HG03442 (cell line): ENCODE results near the gene PDCL2.

ENCODE experiments used
- ATAC-seq: cut with Tn5 transposase; IDR thresholded peaks from one replicate; pipeline ENCODE4 v1.9.1; 2021; ENCODE audit warnings: mild to moderate bottlenecking, moderate library complexity; ENCODE audit not compliant: unreplicated experiment

PDCL2 gene

GRCh38 chr4:55540271-55540670 lies 51.8 kb downstream of the PDCL2 start:
- no peak for ATAC-seq

- no peak for ATAC-seq
Observed at GRCh38 chr4:55539658-55540057, 52.4 kb downstream of the PDCL2 start.

DNA sequence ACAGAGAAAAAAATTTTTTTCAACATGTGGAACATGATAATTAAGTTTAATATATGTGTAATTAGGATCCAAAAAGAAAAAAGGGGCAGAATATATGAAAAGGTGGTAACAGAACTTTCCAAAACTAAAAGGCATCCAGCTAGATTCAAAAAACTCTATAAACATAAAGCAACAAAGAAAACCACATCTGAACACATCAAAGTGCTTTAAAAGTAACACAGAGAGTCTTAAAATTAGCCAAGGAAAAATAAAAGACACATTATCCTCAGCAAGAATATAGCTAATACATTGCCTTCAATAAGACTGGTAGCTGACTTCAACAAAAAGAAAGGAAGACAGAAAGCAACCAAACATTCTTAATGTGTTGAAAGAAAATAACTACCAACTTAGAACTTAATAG lies 53.5 kb downstream of the PDCL2 start:
- ATAC-seq, result no peak

GRCh38 chr4:55534306-55534705 lies 57.7 kb downstream of the PDCL2 start:
- ATAC-seq, result no peak

DNA sequence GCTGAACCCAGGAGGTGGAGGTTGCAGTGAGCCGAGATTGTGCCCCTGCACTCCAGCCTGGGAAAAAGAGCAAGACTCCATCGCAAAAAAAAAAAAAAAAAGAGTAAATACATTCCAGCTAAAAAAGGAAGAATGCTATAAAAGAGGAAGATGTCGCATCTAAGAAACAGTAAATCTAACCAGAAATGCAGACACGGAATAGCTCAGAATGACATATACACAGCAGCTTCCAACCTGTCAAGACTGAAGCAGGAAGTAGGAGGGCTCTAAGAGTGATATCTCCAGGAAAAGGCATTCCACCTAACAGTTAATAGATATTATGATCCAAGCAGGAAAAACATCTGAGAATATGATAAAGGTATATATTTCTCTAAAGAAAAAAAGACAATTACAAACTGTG lies 61.4 kb downstream of the PDCL2 start:
- no peak for ATAC-seq

- ATAC-seq, result no peak
Observed at GRCh38 chr4:55530167-55530566, 61.9 kb downstream of the PDCL2 start.

DNA sequence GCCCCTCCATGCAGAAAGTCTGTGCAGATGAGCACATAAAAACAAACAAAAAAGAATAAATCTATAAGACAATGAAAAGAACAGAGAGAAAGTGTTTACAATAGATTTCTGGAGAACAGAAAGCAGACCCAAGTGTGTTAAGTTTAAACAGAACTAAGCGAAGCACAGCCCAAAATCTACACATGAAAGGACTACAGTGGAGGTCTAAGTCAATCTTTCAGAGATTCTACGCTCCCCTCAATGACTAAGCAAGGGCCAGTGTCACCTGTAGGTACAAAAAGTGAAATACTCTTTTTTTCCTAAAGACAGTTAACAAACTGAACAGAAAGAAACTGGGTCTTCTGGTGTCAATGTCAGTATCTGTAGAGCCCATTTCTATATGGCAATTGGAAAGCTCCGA lies 63.6 kb downstream of the PDCL2 start:
- no peak for ATAC-seq

DNA sequence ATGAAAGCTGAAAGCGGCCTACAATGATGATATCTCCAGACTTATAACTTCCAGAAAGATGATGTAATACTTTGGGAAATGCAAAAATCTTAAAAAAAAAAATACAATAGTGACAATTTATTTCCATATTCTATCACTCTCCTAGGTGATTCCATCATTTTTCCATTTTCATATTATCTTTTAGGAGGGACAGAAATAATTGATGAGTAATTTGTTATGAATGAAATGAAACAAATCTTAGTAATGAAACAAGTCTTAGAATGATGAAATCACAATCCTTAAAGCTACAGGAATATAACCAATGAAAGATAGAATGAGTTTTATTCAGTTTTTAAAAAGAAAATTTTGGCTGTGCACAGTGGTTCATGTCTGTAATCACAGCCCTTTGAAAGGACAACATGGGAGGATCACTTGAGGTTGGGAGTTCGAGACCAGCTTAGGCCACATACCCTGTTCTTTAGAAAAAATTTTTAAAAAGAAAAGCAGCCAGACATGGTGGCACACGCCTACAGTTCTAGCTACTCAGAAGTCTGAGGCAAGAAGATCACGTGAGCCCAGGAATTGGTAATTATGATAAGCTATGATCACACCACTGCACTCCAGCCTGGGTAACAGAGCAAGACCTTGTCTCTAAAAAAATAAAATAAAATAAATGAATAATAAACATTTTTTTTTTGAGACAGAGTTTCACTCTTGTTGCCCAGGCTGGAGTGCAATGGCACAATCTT lies 67.0 kb downstream of the PDCL2 start:
- ATAC-seq, result no peak

DNA sequence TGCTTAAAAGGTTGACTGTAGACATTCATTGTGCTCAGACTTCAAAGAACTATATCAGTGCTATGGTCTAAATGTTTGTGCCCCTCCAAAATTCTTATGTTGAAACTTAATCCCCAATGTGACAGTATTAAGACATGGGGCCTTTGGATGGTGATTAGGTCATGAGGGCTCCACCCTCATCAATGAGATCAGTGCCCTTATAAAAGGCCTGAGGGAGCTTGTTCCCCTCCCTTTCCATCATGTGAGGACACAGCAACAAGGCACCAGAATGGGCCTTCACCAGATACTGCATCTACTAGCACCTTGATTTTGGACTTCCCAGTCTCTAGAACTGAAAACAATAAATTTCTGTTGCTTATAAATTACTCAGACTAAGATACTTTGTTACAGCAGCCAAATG lies 73.6 kb downstream of the PDCL2 start:
- ATAC-seq, result no peak

- peak; percentile 75 for ATAC-seq
Observed at GRCh38 chr4:55517526-55518229, 74.4 kb downstream of the PDCL2 start.

GRCh38 chr4:55512922-55513571 lies 79.0 kb downstream of the PDCL2 start:
- ATAC-seq, result no peak

GRCh38 chr4:55512077-55512476 lies 80.0 kb downstream of the PDCL2 start:
- no peak for ATAC-seq

DNA sequence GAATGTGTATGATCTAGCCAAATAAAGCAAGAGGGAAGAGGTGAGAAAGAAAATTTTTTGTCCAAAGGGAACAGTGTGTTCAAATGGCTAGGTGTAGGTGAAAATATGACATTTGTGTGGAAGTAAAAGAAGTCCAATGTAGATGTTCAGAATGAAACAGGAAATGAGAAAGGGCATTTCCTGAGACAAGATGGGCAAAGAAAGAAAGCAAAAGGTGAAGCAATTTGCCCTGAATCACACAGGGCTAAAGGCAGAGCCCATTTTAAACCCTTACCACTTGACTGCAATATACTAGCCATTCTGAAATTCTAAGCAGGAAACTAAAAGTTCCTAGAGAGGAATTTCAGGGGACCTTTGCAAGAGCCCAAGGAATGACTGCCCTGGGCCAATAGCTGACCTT lies 81.4 kb downstream of the PDCL2 start:
- ATAC-seq, result no peak

DNA sequence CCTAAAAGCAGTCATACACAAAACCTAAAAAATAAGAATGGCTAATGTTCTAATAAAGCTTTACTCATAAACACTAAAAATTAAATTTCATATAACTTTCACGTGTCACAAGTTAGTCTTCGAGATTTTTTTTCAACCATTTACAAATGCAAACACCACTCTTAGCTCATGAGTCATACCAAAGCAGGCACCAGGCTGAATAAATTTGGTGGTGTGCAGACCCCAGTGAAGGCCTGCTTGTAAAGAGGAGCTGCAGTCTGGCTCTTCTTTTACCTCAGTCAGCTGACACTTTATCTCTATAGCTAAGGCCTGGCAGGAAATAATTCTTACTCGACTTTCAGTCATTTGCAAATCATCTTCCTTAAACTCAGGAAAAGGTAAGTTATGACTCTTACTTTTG lies 82.8 kb downstream of the PDCL2 start:
- ATAC-seq, result no peak

- no peak for ATAC-seq
Observed at GRCh38 chr4:55507612-55508011, 84.4 kb downstream of the PDCL2 start.
